Measurements from ENCODE around the gene EVL.
"Not testable (repeated sequence)": the region's sequence is repeated elsewhere in the genome, so short reads cannot be mapped to it uniquely, and the experiment has no call there.

Gene EVL

GRCh38 chr14:100062590-100062989 lies 2.6 kb upstream of the EVL start:
- intact Hi-C loops (cut with DNase I), result no loop called here

GRCh38 chr14:100063314-100063941 lies 1.8 kb upstream of the EVL start:
- no peak for DNase-seq
- intact Hi-C loops (cut with DNase I), result no loop called here

More at GRCh38 chr14:100062590-100062989, 2.6 kb upstream of the EVL start:
- no peak for DNase-seq

GRCh38 chr14:100064335-100065092 lies 708 bp upstream of the EVL start:
- not testable (repeated sequence) for DNase-seq

GRCh38 chr14:100065942-100066574 lies 836 bp downstream of the EVL start:
- intact Hi-C loops (cut with DNase I), result no loop called here
- DNase-seq, result peak in 5 of 42 donors; percentile 17 to 47 (median 27)

More at GRCh38 chr14:100064335-100065092, 708 bp upstream of the EVL start:
- intact Hi-C loops (cut with DNase I), result not testable (repeated sequence)

- intact Hi-C loops (cut with DNase I), result no loop called here
- no peak for DNase-seq
Measured at GRCh38 chr14:100066962-100067361, 1.7 kb downstream of the EVL start.

- intact Hi-C loops (cut with DNase I), result no loop called here
- DNase-seq, result no peak
Measured at GRCh38 chr14:100067481-100067880, 2.3 kb downstream of the EVL start.

- DNase-seq, result peak; percentile 25 to 90 (median 65)
- intact Hi-C loops (cut with DNase I), result no loop called here
Measured at GRCh38 chr14:100067971-100068959, 3.0 kb downstream of the EVL start.

GRCh38 chr14:100069161-100069800 lies 4.1 kb downstream of the EVL start:
- intact Hi-C loops (cut with DNase I), result no loop called here
- DNase-seq, result no peak

GRCh38 chr14:100070310-100070709 lies 5.1 kb downstream of the EVL start:
- no peak for DNase-seq
- intact Hi-C loops (cut with DNase I), result no loop called here

- DNase-seq, result no peak
- intact Hi-C loops (cut with DNase I), result no loop called here
Measured at GRCh38 chr14:100071545-100071944, 6.3 kb downstream of the EVL start.

- intact Hi-C loops (cut with DNase I), result no loop called here
- DNase-seq, result peak in 21 of 42 donors; percentile 21 to 65 (median 44)
Measured at GRCh38 chr14:100072783-100073346, 7.6 kb downstream of the EVL start.

GRCh38 chr14:100073576-100074430 lies 8.6 kb downstream of the EVL start:
- DNase-seq, result no peak
- intact Hi-C loops (cut with DNase I), result no loop called here

- intact Hi-C loops (cut with DNase I), result no loop called here
- DNase-seq, result no peak
Measured at GRCh38 chr14:100074431-100075100, 9.3 kb downstream of the EVL start.

- intact Hi-C loops (cut with DNase I), result no loop called here
- DNase-seq, result no peak
Measured at GRCh38 chr14:100075681-100076080, 10.5 kb downstream of the EVL start.

- peak in 16 of 42 donors; percentile 13 to 60 (median 37) for DNase-seq
- intact Hi-C loops (cut with DNase I), result no loop called here
Measured at GRCh38 chr14:100076133-100076532, 10.9 kb downstream of the EVL start.

GRCh38 chr14:100076606-100077005 lies 11.4 kb downstream of the EVL start:
- intact Hi-C loops (cut with DNase I), result no loop called here
- peak in 1 of 42 donors; percentile 37 for DNase-seq

- intact Hi-C loops (cut with DNase I), result no loop called here
Measured at GRCh38 chr14:100077441-100077840, 12.2 kb downstream of the EVL start.

More at GRCh38 chr14:100077441-100077840, 12.2 kb downstream of the EVL start:
- DNase-seq, result peak in 1 of 42 donors; percentile 30

Measured in head of caudate nucleus (tissue), 42 donors.